ENCODE data around the gene AP1B1.

The AP1B1 gene

GRCh38 chr22:29315286-29316140, 72.9 kb downstream of the AP1B1 start, which contains the start of gene RASL10A:
Gene RASL10A (minus strand): TSS chr22:29315697. CDS start chr22:29315246, 451 bp downstream.
- in situ Hi-C loops (cut with MboI; ENCODE audit: low sequenced_read_pairs) = no loop called here

DNA sequence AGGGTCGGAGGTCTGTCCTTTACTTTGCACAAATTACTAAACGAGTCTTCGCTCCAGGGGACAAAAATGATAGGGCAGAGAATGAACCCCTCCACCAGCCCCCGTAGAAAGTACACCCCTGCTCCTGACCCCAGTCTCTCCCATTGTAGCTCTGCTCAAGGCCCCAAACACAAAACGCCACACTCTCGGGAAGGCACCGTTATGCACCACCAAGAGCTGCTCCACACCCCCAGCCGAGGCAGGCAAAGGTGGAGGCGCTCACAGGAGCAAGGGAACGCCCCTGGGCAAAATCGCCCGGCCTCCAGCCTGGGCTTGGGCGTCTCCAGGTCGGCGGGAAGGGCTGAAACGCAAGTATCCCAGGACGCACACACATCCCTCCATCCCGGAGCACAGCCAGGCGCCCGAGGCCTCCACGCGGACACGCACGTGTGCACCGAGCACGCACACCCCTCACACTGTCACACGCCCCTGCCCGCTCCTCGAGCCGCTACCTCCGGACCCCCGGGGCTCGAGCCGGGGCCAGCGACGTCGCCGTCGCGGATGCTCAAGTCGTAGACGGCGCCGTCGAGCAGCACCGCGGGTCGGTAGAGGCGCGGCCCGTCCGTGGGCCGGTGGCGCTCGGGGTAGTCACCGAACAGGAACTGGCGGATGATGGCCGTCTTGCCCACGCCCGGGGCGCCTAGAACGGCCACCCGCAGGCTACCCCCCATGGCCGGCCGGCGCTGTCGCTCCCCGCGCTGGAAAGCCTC, 73.7 kb downstream of the AP1B1 start:
- in situ Hi-C loops (cut with MboI; ENCODE audit: low sequenced_read_pairs) = no loop called here

GRCh38 chr22:29313576-29314466, 74.5 kb downstream of the AP1B1 start:
- in situ Hi-C loops (cut with MboI; ENCODE audit: low sequenced_read_pairs) = no loop called here

DNA sequence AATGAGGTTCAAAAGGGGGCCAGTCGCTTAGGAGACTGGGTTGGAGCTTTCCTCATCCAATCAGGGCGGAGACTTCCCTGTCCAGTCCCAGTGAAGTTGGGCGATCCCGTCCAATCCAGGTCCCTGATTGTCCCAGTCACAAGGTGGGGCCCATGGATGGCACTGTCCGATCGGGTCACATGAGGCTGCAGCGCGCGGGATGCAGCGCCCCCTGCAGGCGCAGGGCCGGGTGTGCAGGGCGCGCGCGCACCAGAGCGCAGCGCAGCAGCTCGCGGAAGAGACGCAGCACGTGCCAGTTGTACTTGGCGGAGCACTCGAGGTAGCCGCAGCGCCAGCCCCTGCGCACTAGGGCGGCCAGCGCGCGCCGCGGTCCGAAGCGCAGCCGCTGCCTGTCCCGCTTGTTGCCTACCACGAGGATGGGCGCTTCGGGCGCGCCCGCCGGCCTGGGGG, 75.2 kb downstream of the AP1B1 start:
- in situ Hi-C loops (cut with MboI; ENCODE audit: low sequenced_read_pairs) = no loop called here

DNA sequence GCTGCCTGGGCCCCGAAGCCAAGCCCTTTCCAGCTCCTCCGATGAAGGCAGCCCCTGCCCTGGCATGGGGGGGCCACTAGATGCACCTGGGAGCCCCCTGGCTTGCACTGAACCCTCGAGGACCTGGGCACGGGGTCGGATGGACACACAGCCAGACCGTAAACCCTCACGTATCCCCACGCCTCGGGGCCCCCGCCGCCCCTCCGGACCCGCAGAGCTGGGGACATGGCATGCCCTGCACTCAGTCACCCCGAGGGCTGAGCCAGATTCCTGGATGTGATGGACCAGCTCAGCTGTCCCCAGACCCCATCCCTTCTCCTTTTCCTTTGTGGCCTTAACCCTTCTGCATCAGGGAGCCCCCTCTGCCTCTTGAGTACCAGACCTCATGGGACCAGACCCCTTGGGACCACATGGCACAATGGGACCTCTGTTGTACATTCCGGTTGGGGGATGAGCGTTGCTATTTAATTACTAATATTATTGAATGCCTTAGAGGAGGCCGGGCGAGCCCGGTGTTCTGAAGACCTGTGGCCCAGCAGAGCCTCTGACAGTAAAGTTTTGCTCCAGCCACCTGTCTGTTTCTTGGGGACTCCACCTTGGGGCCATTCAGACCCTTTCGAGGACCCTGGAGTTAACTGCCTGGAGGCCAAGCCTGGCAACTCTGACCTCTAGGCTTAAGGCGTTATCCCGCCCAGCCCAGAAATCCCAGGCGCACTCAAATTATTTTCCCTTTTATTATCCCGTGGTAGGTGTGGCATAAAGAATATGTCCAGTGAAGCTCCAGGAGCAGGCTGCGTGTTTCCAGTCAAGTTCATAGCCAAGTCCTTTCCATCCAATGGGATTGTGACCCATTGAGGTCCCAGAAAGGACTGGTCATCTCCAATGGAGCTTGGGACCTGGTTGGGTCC, 75.9 kb downstream of the AP1B1 start:
- in situ Hi-C loops (cut with MboI; ENCODE audit: low sequenced_read_pairs) = no loop called here

DNA sequence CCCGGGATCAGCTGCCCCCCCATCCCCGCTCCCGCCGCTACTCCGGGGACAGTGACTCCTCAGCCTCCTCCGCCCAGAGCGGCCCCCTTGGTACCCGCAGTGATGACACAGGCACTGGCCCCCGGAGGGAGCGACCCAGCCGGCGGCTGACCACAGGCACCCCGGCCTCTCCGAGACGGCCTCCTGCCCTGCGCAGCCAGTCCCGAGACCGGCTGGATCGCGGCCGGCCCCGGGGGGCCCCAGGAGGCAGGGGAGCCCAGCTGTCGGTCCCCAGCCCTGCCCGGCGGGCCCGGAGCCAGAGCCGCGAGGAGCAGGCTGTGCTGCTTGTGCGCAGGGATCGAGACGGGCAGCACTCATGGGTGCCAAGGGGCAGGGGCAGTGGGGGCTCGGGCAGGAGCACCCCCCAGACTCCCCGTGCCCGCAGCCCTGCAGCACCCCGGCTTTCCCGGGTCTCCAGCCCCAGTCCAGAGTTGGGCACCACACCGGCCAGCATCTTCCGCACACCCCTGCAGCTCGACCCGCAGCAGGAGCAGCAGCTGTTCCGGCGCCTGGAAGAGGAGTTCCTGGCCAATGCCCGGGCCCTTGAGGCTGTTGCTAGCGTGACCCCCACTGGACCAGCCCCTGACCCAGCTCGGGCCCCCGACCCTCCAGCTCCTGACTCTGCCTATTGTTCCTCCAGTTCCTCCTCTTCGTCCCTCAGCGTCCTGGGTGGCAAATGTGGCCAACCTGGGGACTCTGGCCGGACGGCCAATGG, 76.7 kb downstream of the AP1B1 start:
- in situ Hi-C loops (cut with MboI; ENCODE audit: low sequenced_read_pairs) = no loop called here

GRCh38 chr22:29310863-29311339, 77.5 kb downstream of the AP1B1 start:
- in situ Hi-C loops (cut with MboI; ENCODE audit: low sequenced_read_pairs) = no loop called here

DNA sequence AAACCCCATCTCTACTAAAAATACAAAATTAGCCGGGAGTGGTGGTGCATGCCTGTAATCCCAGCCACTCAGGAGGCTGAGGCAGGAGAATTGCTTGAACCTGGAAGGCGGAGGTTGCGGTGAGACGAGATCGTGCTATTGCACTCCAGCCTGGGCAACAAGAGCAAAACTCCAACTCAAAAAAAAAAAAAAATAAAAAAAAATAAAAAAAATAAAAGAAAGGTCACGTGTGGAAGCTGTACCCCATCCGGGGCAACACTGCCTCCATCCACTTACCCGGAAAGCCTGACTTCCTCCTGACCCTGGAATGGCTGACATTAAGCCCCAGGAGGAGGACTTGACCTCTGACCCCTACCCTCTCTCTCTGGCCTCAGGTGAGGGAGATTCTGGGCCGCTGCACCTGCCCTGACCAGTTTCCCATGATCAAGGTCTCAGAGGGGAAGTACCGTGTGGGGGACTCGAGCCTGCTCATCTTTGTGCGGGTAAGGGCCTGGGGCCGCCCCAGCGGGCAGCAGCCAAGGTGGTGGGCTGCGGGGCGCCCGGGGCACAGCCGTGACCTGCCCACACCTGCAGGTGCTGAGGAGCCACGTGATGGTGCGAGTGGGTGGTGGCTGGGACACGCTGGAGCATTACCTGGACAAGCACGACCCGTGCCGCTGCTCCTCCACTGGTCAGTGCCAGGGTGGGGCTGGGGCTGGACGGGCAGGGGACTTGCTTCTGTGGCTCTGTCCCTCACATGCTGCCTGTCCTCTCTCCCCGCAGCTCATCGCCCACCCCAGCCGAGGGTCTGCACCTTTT, 78.1 kb downstream of the AP1B1 start:
- in situ Hi-C loops (cut with MboI; ENCODE audit: low sequenced_read_pairs) = no loop called here

GRCh38 chr22:29309332-29310064, 78.9 kb downstream of the AP1B1 start:
- in situ Hi-C loops (cut with MboI; ENCODE audit: low sequenced_read_pairs) = no loop called here

GRCh38 chr22:29308791-29309262, 79.5 kb downstream of the AP1B1 start:
- in situ Hi-C loops (cut with MboI; ENCODE audit: low sequenced_read_pairs) = no loop called here

DNA sequence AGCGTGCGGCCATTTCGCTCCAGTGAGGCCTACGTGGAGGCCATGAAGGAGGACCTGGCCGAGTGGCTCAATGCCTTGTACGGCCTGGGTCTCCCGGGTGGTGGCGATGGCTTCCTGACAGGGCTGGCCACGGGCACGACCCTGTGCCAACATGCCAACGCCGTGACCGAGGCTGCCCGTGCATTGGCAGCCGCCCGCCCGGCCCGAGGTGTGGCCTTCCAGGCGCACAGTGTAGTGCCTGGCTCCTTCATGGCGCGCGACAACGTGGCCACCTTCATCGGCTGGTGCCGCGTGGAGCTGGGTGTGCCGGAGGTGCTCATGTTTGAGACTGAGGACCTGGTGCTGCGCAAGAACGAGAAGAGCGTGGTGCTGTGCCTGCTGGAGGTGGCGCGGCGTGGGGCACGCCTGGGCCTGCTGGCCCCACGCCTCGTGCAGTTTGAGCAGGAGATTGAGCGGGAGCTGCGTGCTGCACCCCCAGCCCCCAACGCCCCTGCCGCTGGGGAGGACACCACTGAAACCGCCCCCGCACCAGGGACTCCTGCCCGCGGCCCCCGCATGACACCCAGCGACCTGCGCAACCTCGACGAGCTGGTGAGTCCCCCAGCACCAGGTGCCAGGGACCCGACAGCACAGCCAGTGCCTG, 80.1 kb downstream of the AP1B1 start:
- in situ Hi-C loops (cut with MboI; ENCODE audit: low sequenced_read_pairs) = no loop called here

- in situ Hi-C loops (cut with MboI; ENCODE audit: low sequenced_read_pairs) = no loop called here
These were observed 80.7 kb downstream of the AP1B1 start for GRCh38 chr22:29307596-29308147.

- in situ Hi-C loops (cut with MboI; ENCODE audit: low sequenced_read_pairs) = no loop called here
These were observed 81.4 kb downstream of the AP1B1 start for GRCh38 chr22:29306835-29307595.

GRCh38 chr22:29306175-29306834, 82.1 kb downstream of the AP1B1 start, which contains the start of gene GAS2L1:
Gene GAS2L1 (plus strand): TSS chr22:29306650. CDS start chr22:29308106, 1,456 bp downstream.
- in situ Hi-C loops (cut with MboI; ENCODE audit: low sequenced_read_pairs) = no loop called here

- in situ Hi-C loops (cut with MboI; ENCODE audit: low sequenced_read_pairs) = no loop called here
These were observed 82.6 kb downstream of the AP1B1 start for GRCh38 chr22:29305836-29306174.
